ENCODE results near the gene IRF2BP2.

The IRF2BP2 gene

GRCh38 chr1:234610061-234610665 is at the start of gene IRF2BP2:
IRF2BP2 (minus strand) TSS chr1:234610178; CDS start chr1:234609494, 684 bp downstream.
- peak; percentile 67 to 69 for DNase-seq (ENCODE audit: extremely low read depth in 1 of 2, low read depth in 1 of 2)

GRCh38 chr1:234659538-234659937 is 49.6 kb upstream of the IRF2BP2 start:
- DNase-seq (ENCODE audit: extremely low read depth in 1 of 2, low read depth in 1 of 2) = no peak

GRCh38 chr1:234658138-234658537 is 48.2 kb upstream of the IRF2BP2 start:
- DNase-seq (ENCODE audit: extremely low read depth in 1 of 2, low read depth in 1 of 2) = no peak

GRCh38 chr1:234656944-234657654 is 47.1 kb upstream of the IRF2BP2 start:
- peak in 1 of 2 donors; percentile 32 for DNase-seq (ENCODE audit: extremely low read depth in 1 of 2, low read depth in 1 of 2)

- no peak for DNase-seq (ENCODE audit: extremely low read depth in 1 of 2, low read depth in 1 of 2)
Measured at GRCh38 chr1:234656070-234656895, 46.3 kb upstream of the IRF2BP2 start.

- no peak for DNase-seq (ENCODE audit: extremely low read depth in 1 of 2, low read depth in 1 of 2)
Measured at GRCh38 chr1:234655328-234656069, 45.5 kb upstream of the IRF2BP2 start.

- no peak for DNase-seq (ENCODE audit: extremely low read depth in 1 of 2, low read depth in 1 of 2)
Measured at GRCh38 chr1:234654002-234654733, 44.2 kb upstream of the IRF2BP2 start.

DNA sequence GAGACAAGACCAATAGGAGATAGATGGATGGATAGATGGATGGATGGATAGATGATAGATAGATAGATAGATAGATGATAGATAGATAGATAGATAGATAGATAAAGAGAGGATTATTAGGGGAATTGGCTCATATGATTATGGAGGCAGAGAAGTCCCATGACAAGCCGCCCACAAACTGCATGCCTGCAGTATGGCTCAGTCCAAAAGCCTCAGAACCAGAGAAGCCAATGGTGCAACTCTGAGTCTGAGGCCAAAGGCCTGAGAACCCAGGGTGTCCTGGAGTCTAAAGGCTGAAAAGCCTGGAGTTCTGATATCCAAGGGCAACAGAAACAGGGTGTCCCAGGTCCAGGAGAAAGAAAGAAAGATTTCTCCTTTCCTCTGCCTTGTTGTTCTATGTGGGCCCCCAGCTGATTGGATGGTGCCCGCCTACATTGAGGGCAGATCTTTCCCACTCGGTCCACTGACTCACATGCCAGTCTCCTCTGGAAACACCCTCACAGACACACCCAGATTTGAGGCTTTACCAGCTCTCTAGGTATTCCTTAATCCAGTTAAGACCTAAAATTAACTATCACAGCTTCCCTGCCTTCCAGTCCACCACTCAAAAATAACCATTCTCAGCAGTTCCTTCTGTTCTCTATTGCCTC is 39.6 kb upstream of the IRF2BP2 start:
- DNase-seq (ENCODE audit: extremely low read depth in 1 of 2, low read depth in 1 of 2) = no peak

DNA sequence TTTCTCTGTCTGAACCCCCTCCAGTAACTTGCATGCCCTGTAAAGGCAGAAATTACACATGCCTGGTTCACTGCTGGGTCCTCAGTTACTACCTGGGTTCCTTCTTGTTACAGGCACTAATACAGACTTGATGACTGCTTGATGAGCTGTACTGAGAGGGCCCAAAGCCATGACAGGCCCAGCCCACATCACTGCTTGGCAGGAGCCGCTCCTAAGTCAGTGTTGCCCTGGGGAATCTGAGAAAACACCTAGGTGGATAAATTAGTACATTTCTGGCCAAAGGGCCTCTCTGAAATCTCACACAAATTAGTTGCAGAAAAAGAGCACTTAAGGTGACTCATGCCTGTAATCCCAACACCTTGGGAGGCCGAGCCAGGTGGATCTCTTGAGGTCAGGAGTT is 37.8 kb upstream of the IRF2BP2 start:
- no peak for DNase-seq (ENCODE audit: extremely low read depth in 1 of 2, low read depth in 1 of 2)

DNA sequence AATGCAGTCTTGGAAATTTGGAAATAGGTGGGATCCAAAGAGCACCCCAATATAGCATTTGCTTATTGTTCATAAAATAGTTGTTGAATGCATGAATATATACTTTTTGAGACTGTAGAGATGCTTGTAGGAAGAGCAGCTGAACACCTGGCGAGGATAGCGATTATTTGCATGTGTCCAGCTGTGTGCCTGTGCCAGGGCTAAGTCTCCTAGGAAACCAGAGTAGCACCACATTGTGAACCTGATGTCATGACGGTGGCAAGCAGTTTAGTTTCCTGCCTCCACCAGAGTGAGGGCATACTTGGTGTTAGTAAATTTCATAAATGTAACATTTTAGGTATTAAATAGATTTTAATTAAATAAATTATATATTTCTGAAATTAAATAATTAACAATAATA is 37.3 kb upstream of the IRF2BP2 start:
- DNase-seq (ENCODE audit: extremely low read depth in 1 of 2, low read depth in 1 of 2) = no peak

DNA sequence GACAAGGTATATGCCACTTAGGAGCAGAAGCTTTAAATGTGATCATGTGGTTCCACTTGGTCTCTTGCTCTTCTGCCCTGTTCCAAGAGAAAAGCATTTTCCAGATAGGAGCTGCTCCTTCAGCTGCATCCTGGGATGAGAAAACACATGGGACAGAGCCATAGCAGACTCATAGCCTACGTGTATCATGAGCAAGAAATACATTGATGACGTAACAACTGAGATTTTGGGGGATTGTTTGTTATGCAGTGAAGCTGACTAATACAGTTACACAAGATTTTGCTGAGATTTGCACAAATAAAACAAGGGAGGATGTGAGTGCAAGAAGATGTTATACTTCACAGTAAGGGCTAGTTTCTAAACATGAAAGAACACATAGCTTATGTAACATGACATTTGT is 36.0 kb upstream of the IRF2BP2 start:
- no peak for DNase-seq (ENCODE audit: extremely low read depth in 1 of 2, low read depth in 1 of 2)

- DNase-seq (ENCODE audit: extremely low read depth in 1 of 2, low read depth in 1 of 2) = no peak
Measured at GRCh38 chr1:234645474-234645953, 35.5 kb upstream of the IRF2BP2 start.

DNA sequence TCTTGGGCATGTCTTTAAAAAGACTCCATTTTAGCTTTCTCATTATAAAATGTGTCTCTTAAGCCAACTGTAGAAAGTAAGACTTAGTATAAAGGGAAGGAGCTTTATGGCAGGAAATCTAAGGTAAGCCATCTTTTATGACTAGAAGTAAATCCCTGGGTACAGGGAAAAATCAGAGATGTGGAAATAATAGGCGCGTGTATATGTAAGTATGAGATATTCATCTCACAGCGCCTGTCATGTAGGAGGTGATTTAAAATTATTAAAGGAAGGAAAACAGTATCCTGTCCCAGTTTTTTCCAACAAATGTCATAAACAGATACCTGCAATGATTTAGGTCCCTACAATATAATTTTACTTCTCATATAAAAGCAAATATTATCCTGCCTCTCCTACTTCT is 35.0 kb upstream of the IRF2BP2 start:
- no peak for DNase-seq (ENCODE audit: extremely low read depth in 1 of 2, low read depth in 1 of 2)

GRCh38 chr1:234643850-234644134 is 33.8 kb upstream of the IRF2BP2 start:
- DNase-seq (ENCODE audit: extremely low read depth in 1 of 2, low read depth in 1 of 2) = no peak

- DNase-seq (ENCODE audit: extremely low read depth in 1 of 2, low read depth in 1 of 2) = no peak
Measured at GRCh38 chr1:234643111-234643849, 33.3 kb upstream of the IRF2BP2 start.

GRCh38 chr1:234642428-234642827 is 32.5 kb upstream of the IRF2BP2 start:
- no peak for DNase-seq (ENCODE audit: extremely low read depth in 1 of 2, low read depth in 1 of 2)

GRCh38 chr1:234639961-234640360 is 30.0 kb upstream of the IRF2BP2 start:
- DNase-seq (ENCODE audit: extremely low read depth in 1 of 2, low read depth in 1 of 2) = no peak

- no peak for DNase-seq (ENCODE audit: extremely low read depth in 1 of 2, low read depth in 1 of 2)
Measured at GRCh38 chr1:234638832-234639799, 29.1 kb upstream of the IRF2BP2 start.

Data from stimulated activated CD8-positive, alpha-beta memory T cell treated with anti-CD3 and anti-CD28 coated beads, Interleukin-7, amount 100 ng/mL, for 48 hours (primary cell).